ENCODE results near the gene TRAP1. TPM values are rescaled to one million over a fixed set of nuclear protein-coding genes. Genes with fewer than 3 reads are reported as not detected.

The TRAP1 gene
- total RNA-seq, 1 experiment from 2014 or later = 382 TPM

GRCh38 chr16:3696425-3697218, 20.7 kb downstream of the TRAP1 start:
- no peak overlapping the region for H3K9ac ChIP-seq (ENCODE audit: low read length)
- no peaks in the 10 kb centered on the region for H3K4me1 ChIP-seq (ENCODE audit: insufficient read depth, low read length)
- no peak for TF ChIP-seq EZH2phosphoT487 (IDR thresholded peaks at IDR 0.05; ENCODE audit: borderline replicate concordance, low read length)
- no peak for TF ChIP-seq EZH2 (IDR thresholded peaks at IDR 0.05; ENCODE audit: low read length, unreplicated experiment)
- TF ChIP-seq CTCF (conservative IDR thresholded peaks at IDR 0.05; ENCODE audit: low read depth, low read length) = no peak
- no peaks in the 10 kb centered on the region for H3F3A ChIP-seq (ENCODE audit: low read length, unreplicated experiment)
- H3K9me2 ChIP-seq (replicated peaks; ENCODE audit: low read length) = no peaks in the 10 kb centered on the region
- H3K79me2 ChIP-seq (ENCODE audit: low read length) = peaks cover 33% of the 10 kb centered on the region
- no peaks in the 10 kb centered on the region for H3K27me3 ChIP-seq (ENCODE audit: low read length)
- DNase-seq (peak; percentile 77), ATAC-seq (peak; percentile 97)
- no peaks in the 10 kb centered on the region for H3K9me3 ChIP-seq (ENCODE audit: low read length)
- H4K20me1 ChIP-seq (ENCODE audit: low read length) = no peaks in the 10 kb centered on the region; the same call in 1 of the 2 replicates
- no TSS peak for BruUV-seq (replicated peaks)
- H3K4me3 ChIP-seq (ENCODE audit: low read length) = no peak overlapping the region
- CTCF ChIA-PET = no interaction called here
- POLR2A ChIA-PET (ENCODE audit: unreplicated experiment) = no interaction called here
- H3K27ac ChIP-seq (ENCODE audit: low read length) = no peak overlapping the region
- intact Hi-C loops (cut with micrococcal nuclease) = no loop called here
- H3K4me2 ChIP-seq (ENCODE audit: low read length) = no peak overlapping the region; the same call in 1 of the 2 replicates
- H3K36me3 ChIP-seq (ENCODE audit: low read depth, low read length) = peaks cover 7% of the 10 kb centered on the region; the same call in 1 of the 2 replicates
- H2AFZ ChIP-seq (ENCODE audit: low read length) = no peak overlapping the region

GRCh38 chr16:3695610-3696369, 21.5 kb downstream of the TRAP1 start:
- Histone ChIP-seq H3K9me2 (replicated peaks; ENCODE audit: low read length) (no peaks in the 10 kb centered on the region), H3K4me3 (ENCODE audit: low read length) (no peak overlapping the region), H2AFZ (ENCODE audit: low read length) (no peak overlapping the region), H3K36me3 (ENCODE audit: low read depth, low read length) (peaks cover 7% of the 10 kb centered on the region; the same call in 1 of the 2 replicates), H3K27me3 (ENCODE audit: low read length) (no peaks in the 10 kb centered on the region), H3K79me2 (ENCODE audit: low read length) (peaks cover 33% of the 10 kb centered on the region), H3K4me2 (ENCODE audit: low read length) (no peak overlapping the region), H3K27ac (ENCODE audit: low read length) (no peak overlapping the region), H3K9me3 (ENCODE audit: low read length) (no peaks in the 10 kb centered on the region), H4K20me1 (ENCODE audit: low read length) (no peaks in the 10 kb centered on the region; the same call in 1 of the 2 replicates), H3F3A (ENCODE audit: low read length, unreplicated experiment) (no peaks in the 10 kb centered on the region), H3K4me1 (ENCODE audit: insufficient read depth, low read length) (no peaks in the 10 kb centered on the region), H3K9ac (ENCODE audit: low read length) (no peak overlapping the region)
- POLR2A ChIA-PET (ENCODE audit: unreplicated experiment) = interaction anchor here (0.6 kb wide), 1 partner anchor 16 kb away, joined by 14 read pairs; no protein-coding TSS in a partner anchor
- intact Hi-C loops (cut with micrococcal nuclease) = no loop called here
- BruUV-seq (replicated peaks) = no TSS peak
- CTCF ChIA-PET = no interaction called here
- ATAC-seq (no peak), DNase-seq (no peak)
- TF ChIP-seq CTCF (conservative IDR thresholded peaks at IDR 0.05; ENCODE audit: low read depth, low read length) = no peak

- Histone ChIP-seq H4K20me1 (ENCODE audit: low read length) (no peaks in the 10 kb centered on the region; the same call in 1 of the 2 replicates), H3K36me3 (ENCODE audit: low read depth, low read length) (peaks cover 7% of the 10 kb centered on the region; the same call in 1 of the 2 replicates), H3K4me1 (ENCODE audit: insufficient read depth, low read length) (no peaks in the 10 kb centered on the region), H3K27ac (ENCODE audit: low read length) (no peak overlapping the region), H3K4me2 (ENCODE audit: low read length) (no peak overlapping the region), H3F3A (ENCODE audit: low read length, unreplicated experiment) (no peaks in the 10 kb centered on the region), H3K9ac (ENCODE audit: low read length) (no peak overlapping the region), H3K9me3 (ENCODE audit: low read length) (no peaks in the 10 kb centered on the region), H3K79me2 (ENCODE audit: low read length) (peaks cover 28% of the 10 kb centered on the region), H3K27me3 (ENCODE audit: low read length) (no peaks in the 10 kb centered on the region), H3K9me2 (replicated peaks; ENCODE audit: low read length) (no peaks in the 10 kb centered on the region), H2AFZ (ENCODE audit: low read length) (no peak overlapping the region), H3K4me3 (ENCODE audit: low read length) (no peak overlapping the region)
- no peak for DNase-seq
- ChIA-PET CTCF (no interaction called here), POLR2A (ENCODE audit: unreplicated experiment) (no interaction called here)
- BruUV-seq (replicated peaks) = no TSS peak
- intact Hi-C loops (cut with micrococcal nuclease) = no loop called here
- TF ChIP-seq EZH2 (IDR thresholded peaks at IDR 0.05; ENCODE audit: low read length, unreplicated experiment) (no peak), EZH2phosphoT487 (IDR thresholded peaks at IDR 0.05; ENCODE audit: borderline replicate concordance, low read length) (no peak), CTCF (conservative IDR thresholded peaks at IDR 0.05; ENCODE audit: low read depth, low read length) (no peak)
- ATAC-seq = no peak
These were observed 23.3 kb downstream of the TRAP1 start for GRCh38 chr16:3694051-3694450.

All from PC-3 (cell line).